HG03469 (cell line): ENCODE data around the gene LRRC70.

Experiments
- ATAC-seq: cut with Tn5 transposase; IDR thresholded peaks from one replicate; pipeline ENCODE4 v1.9.1; 2021; ENCODE audit warnings: mild to moderate bottlenecking, moderate library complexity, moderate number of reproducible peaks; ENCODE audit not compliant: unreplicated experiment

The LRRC70 gene

GRCh38 chr5:62572918-62573514 is 5.6 kb upstream of the LRRC70 start:
- ATAC-seq, result no peak

DNA sequence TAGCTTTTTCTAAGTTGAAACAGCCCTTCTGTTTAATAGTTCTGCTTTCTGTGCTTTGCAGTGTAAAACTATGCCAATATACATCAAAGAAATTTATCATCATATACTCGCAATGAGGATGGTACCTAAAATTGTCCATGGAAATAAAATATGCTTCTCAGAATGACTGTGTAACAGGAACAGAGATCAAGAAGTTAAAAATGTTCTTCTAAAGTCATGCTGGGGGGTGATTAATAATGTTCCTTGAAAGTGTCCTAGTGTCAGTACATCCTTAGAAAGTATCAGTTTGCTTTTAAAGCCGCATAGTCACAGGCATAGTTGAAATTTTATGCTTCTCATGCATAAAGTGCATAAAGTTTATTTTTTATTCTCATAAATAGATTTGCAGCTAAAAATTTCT is 4.0 kb upstream of the LRRC70 start:
- ATAC-seq, result peak; percentile 47

GRCh38 chr5:62575066-62575465 is 3.6 kb upstream of the LRRC70 start:
- no peak for ATAC-seq

GRCh38 chr5:62575489-62575888 is 3.1 kb upstream of the LRRC70 start:
- ATAC-seq, result no peak

GRCh38 chr5:62576570-62577170 is 1.9 kb upstream of the LRRC70 start:
- no peak for ATAC-seq

GRCh38 chr5:62577488-62577887 is 1.1 kb upstream of the LRRC70 start:
- no peak for ATAC-seq

DNA sequence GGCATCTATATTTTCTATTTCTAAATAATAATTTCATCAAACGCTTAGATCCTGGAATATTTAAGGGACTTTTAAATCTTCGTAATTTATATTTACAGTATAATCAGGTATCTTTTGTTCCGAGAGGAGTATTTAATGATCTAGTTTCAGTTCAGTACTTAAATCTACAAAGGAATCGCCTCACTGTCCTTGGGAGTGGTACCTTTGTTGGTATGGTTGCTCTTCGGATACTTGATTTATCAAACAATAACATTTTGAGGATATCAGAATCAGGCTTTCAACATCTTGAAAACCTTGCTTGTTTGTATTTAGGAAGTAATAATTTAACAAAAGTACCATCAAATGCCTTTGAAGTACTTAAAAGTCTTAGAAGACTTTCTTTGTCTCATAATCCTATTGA is 1.1 kb downstream of the LRRC70 start:
- ATAC-seq, result no peak

- no peak for ATAC-seq
Measured at GRCh38 chr5:62581836-62582597, 3.4 kb downstream of the LRRC70 start.

DNA sequence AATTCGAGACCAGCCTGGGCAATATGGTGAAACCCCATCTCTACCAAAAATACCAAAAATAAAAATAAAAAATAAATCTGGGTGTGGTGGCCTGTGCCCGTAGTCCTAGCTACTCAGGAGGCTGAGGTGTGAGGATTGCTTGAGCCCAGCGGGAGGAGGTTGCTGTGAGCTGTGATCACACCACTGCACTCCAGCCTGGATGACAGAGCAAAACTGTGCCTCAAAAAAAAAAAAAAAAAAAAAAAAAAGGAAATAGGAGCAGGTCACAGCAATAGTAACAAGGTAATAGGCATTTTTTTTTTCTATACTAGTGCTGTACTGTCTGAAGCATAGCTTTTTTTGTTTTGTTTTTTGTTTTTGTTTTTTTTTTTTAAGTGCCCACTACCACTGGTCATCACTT is 5.8 kb downstream of the LRRC70 start:
- no peak for ATAC-seq

DNA sequence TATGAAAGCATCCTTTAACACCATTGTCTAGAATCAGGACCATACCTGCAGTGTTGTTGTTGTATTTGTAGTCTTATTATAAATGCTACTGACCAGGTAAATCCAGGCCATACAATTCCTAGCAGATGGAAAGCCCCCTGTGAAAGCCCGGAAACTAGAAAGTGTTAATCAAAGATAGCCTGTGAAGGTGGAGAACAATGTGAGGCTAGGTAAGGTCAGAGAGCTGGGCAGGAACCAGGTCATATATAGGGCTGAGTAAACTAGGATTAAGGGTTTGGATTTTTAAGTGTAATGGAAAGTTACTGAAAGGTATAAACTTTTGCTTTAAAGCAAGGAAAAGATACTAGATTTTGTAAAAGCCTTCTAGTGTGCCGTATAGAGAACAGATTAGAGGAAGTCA is 6.7 kb downstream of the LRRC70 start:
- ATAC-seq, result no peak

GRCh38 chr5:62585751-62586150 is 7.1 kb downstream of the LRRC70 start:
- ATAC-seq, result no peak

DNA sequence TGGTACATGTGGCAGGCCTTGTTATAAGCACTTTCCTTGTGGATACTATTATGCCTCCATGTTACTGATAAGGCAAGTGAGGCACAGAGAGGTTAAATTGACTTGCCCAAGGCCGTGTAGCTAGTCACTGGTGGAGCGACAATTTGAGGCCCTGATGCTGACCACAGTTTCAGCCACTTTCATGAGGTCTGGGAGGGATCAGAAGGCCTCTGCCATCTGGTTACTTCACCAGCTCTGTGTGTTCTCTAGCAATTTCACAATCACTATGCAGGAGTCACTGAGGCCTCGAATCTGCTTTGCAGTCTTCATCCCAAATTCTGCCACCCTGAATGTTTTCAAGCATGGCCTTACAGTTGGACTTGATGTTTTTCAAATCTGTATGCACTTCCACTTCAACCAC is 9.1 kb downstream of the LRRC70 start:
- no peak for ATAC-seq

GRCh38 chr5:62588668-62589067 is 10.0 kb downstream of the LRRC70 start:
- ATAC-seq, result no peak

DNA sequence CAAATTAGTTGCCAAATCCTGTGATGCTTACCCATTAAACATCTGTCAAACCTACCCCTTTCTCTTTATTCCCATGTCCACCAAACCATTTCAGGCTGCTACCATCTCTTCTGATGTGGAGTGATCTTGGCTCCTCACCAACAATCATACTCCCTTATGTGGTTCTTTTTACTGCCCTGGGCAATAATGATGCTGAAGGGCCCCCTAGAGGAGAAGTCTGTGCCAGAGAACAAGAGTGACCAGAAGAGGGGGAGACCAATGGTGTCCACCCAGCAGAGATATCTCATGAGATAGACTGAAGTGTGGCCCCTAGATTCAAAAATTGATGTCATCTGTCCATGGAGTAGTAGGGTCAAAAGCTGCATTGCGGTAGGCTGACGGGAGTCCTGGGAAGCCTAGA is 10.9 kb downstream of the LRRC70 start:
- ATAC-seq, result no peak

DNA sequence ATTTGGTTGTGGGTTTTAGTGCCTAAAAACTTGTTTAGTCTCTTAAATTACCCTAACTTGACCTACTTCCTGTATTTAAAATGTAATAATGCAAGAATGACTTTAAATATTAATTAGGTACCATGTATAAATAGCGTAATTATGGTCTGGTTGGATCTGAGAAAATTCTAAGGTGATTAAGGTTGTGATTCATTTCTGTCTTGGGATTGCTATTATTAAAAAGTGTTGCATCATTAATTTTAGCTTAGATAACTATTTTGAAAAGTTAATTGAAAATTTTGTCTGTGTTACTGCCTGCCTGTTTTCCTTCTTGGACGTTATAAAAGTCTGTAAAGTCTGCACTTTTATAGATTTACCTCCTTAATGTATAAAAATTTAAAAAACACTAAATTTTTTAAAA is 11.8 kb downstream of the LRRC70 start:
- ATAC-seq, result no peak

DNA sequence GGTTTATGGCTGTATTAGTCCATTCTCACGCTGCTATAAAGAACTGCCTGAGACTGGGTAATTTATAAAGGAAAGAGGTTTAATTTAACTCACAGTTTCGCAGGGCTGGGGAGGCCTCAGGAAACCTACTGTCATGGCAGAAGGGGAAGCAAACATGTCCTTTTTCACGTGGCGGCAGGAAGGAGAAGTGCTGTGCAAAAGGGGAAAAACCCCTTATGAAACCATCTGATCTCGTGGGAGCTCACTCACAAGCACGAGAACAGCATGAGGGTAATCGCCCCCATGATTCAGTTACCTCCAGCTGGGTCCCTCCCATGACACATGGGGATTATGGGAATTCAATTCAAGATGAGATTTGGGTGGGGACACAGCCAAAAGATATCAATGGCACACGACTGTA is 13.9 kb downstream of the LRRC70 start:
- no peak for ATAC-seq

- no peak for ATAC-seq
Measured at GRCh38 chr5:62593331-62593730, 14.7 kb downstream of the LRRC70 start.

- no peak for ATAC-seq
Measured at GRCh38 chr5:62594364-62594984, 15.9 kb downstream of the LRRC70 start.

DNA sequence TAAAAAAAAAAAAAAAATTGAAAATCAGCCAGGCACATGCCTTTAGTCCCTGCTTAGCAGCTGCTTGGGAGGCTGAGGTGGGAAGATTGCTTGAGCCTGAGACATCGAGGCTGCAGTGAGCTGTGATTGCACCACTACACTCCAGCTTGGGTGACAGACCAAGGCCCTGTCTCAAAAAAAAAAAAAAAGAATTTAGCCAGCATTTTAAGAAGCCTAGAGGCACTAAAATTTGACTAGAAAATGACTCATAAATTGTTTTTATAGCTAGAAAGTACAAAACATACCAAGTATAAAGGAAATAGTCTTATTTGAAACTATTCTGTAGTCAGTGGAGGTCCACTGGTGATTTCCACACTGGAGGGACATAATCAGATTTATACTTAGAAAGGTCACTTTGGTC is 17.5 kb downstream of the LRRC70 start:
- ATAC-seq, result no peak

GRCh38 chr5:62596691-62597090 is 18.1 kb downstream of the LRRC70 start:
- ATAC-seq, result no peak

DNA sequence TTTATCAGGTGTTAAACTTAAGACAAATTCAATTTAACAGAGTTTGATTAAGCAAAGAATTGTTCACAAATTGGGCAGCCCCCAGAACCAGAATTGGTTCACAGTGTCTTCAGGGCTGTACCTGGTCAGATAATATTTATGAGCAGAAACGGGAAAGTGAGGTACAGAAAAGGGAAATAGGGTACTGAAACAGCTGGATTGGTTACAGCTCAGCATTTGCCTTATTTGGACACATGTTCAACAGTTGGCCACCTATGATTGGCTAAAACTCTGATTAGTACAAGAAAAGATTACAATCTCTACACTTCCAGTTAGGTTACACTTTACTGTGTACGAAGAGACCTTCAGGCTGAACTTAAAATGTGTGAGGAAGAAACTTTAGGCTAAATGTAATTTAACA is 18.7 kb downstream of the LRRC70 start:
- ATAC-seq, result no peak
